Endodermal cell (in vitro differentiated cells): Measurements from ENCODE around the gene SLMAP. TPM values are rescaled to one million over a fixed set of nuclear protein-coding genes. Genes with fewer than 3 reads are reported as not detected.

Source experiments
- DNase-seq: peaks from one replicate; pipeline ENCODE4 v3.0.0-alpha.2; 2017
- H3K27ac ChIP-seq: 2 replicates; pipeline ENCODE4 v1.5.1; 2013; ENCODE audit warnings: mild to moderate bottlenecking, low read depth, low read length, moderate library complexity
- H3K27me3 ChIP-seq: 2 replicates; pipeline ENCODE4 v1.6.1; 2013; ENCODE audit warnings: mild to moderate bottlenecking, low read length, moderate library complexity; ENCODE audit not compliant: insufficient read depth, control insufficient read depth, poor library complexity, severe bottlenecking
- H3K36me3 ChIP-seq: 2 replicates; pipeline ENCODE4 v1.7.0; 2013; ENCODE audit warnings: mild to moderate bottlenecking, low read length, moderate library complexity; ENCODE audit not compliant: control insufficient read depth, insufficient read depth
- H3K4me1 ChIP-seq: one replicate; pipeline ENCODE4 v1.7.0; 2013; ENCODE audit warnings: low read length; ENCODE audit not compliant: control insufficient read depth, insufficient read depth
- H3K4me3 ChIP-seq: 2 replicates; pipeline ENCODE4 v1.5.1; 2013; ENCODE audit warnings: mild to moderate bottlenecking, low read length, moderate library complexity
- H3K9ac ChIP-seq: 2 replicates; pipeline ENCODE4 v1.6.1; 2013; ENCODE audit warnings: mild to moderate bottlenecking, low read length, moderate library complexity; ENCODE audit not compliant: poor library complexity, severe bottlenecking; ENCODE audit errors: extremely low read depth
- H3K9me3 ChIP-seq: 2 replicates; pipeline ENCODE4 v1.6.1; 2013; ENCODE audit warnings: mild to moderate bottlenecking, low read length, moderate library complexity; ENCODE audit not compliant: control insufficient read depth
- H3K27ac Mint-ChIP-seq: 2 replicates; pipeline ENCODE4 v1.8.0; 2020; ENCODE audit warnings: mixed read lengths
- H3K27me3 Mint-ChIP-seq: 2 replicates; pipeline ENCODE4 v1.8.0; 2021; ENCODE audit warnings: mild to moderate bottlenecking, mixed read lengths; ENCODE audit not compliant: insufficient read depth
- H3K36me3 Mint-ChIP-seq: 2 replicates; pipeline ENCODE4 v1.8.0; 2020; ENCODE audit warnings: low read depth, mixed read lengths
- H3K4me1 Mint-ChIP-seq: 2 replicates; pipeline ENCODE4 v1.8.0; 2020; ENCODE audit warnings: mixed read lengths
- H3K4me3 Mint-ChIP-seq: 2 replicates; pipeline ENCODE4 v1.8.0; 2020; ENCODE audit warnings: mild to moderate bottlenecking, moderate library complexity, mixed read lengths
- H3K9me3 Mint-ChIP-seq: 2 replicates; pipeline ENCODE4 v1.8.0; 2020; ENCODE audit warnings: mild to moderate bottlenecking, mixed read lengths
- WGBS, 2 experiments: methylation state at CpG; one replicate each; pipeline versions ENCODE4 v1.1.5 to v1.1.7; 2013; ENCODE audit warnings: missing lambda C conversion rate in 2 of 2, mixed read lengths in 1 of 2; ENCODE audit not compliant: insufficient coverage in 1 of 2, insufficient read length in 1 of 2; 5-methylcytosine and 5-hydroxymethylcytosine counted together
- total RNA-seq, 2 donors: library from RNA; stranded (reverse); fragmentation: NEBNext Ultra II Directional in 1 of 2; extraction: Animal tissue kit (Norgen Biotek cat#: 25700) in 1 of 2; gene quantifications; 2 replicates in 1 of 2; 3 replicates in 1 of 2; pipeline ENCODE4 v1.2.1, GENCODE V29; 2021
- TF ChIP-seq, protein P1 (sequence below): fragments of 200-600 bp; sonication (generic); conservative IDR thresholded peaks from 2 replicates; pipeline ENCODE4 v1.5.0; 2021; ENCODE audit warnings: antibody characterized with exemption, mild to moderate bottlenecking

The SLMAP gene
- total RNA-seq, 2 donors from 2014 or later: 64.8 to 65.7 TPM

DNA sequence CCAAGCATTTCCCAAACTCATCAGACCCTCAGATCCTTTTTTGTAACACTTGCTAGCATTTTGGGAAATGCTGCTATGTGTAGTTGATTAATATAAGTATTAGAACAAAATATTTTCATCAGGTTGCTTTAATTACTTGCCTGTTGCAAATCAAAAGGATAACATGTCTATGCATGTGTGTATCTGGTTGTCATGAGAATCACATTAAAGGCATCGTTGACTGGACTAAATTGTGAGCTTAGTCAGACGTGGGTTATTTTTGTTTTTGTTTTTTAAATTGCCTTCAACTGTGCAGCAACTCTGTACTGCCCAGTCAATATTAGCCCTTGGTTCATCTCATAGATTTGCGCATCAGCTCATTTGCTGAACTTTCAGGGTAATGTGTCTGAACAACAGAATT lies 81.6 kb downstream of the SLMAP start:
- Histone ChIP-seq H3K27me3 (no peaks in the 10 kb centered on the region), H3K4me1 (peaks cover 5% of the 10 kb centered on the region), H3K27ac (no peak overlapping the region), H3K9ac (no peak overlapping the region), H3K36me3 (no peaks in the 10 kb centered on the region), H3K4me3 (no peak overlapping the region), H3K9me3 (no peaks in the 10 kb centered on the region)
- H3K9me3 Mint-ChIP-seq: no peaks in the 10 kb centered on the region
- DNase-seq: no peak
- 94 to 100% methylated on average over 3 of the region's 3 CpGs for WGBS, 2 experiments
- no peak overlapping the region for H3K27ac Mint-ChIP-seq
- no peaks in the 10 kb centered on the region for H3K27me3 Mint-ChIP-seq
- TF ChIP-seq, protein P1, sequence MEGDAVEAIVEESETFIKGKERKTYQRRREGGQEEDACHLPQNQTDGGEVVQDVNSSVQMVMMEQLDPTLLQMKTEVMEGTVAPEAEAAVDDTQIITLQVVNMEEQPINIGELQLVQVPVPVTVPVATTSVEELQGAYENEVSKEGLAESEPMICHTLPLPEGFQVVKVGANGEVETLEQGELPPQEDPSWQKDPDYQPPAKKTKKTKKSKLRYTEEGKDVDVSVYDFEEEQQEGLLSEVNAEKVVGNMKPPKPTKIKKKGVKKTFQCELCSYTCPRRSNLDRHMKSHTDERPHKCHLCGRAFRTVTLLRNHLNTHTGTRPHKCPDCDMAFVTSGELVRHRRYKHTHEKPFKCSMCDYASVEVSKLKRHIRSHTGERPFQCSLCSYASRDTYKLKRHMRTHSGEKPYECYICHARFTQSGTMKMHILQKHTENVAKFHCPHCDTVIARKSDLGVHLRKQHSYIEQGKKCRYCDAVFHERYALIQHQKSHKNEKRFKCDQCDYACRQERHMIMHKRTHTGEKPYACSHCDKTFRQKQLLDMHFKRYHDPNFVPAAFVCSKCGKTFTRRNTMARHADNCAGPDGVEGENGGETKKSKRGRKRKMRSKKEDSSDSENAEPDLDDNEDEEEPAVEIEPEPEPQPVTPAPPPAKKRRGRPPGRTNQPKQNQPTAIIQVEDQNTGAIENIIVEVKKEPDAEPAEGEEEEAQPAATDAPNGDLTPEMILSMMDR: no peak
- H3K36me3 Mint-ChIP-seq: peaks cover 2% of the 10 kb centered on the region
- H3K4me1 Mint-ChIP-seq: peaks cover 37% of the 10 kb centered on the region
- no peak overlapping the region for H3K4me3 Mint-ChIP-seq

DNA sequence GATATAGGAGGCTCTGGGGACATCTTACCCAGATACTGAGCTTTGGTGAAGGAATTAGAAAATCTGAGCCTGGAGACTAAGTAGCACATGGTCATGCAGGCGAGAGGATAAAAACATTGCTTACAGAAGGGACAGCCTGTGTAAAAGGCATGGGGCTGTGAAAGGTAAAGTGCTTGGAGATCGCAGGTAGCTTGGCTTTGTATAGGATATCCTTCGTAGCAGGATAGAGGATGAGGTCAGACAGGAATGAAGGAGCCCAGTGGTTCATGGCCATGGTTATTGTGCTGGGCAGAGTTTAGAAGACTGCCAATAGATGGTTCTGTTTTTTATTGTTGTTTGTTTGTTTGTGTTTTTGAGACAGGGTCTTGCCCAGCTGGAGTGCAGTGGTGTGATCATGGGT lies 82.5 kb downstream of the SLMAP start:
- no peak overlapping the region for H3K27ac Mint-ChIP-seq
- 96 to 98% methylated on average over 3 of the region's 3 CpGs for WGBS, 2 experiments

DNA sequence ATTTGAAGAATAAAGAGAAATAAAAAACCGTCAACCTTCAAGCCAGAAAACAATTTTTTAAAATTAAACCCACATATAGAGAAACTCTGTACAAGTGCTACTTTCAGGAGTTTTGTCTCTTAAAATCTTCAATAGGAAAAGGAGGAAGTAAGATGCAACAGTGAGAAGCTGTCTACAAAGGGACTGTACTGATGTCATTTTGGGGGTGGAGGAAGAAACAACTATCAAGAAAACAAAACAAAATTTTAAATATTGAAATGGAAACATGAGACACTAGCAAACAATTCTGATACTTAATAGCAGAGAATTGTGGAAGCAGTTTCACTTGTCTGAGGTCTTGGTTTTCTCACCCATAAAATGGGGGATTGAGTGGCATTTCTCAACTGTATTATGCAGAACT lies 84.4 kb downstream of the SLMAP start:
- H3K9me3 ChIP-seq: no peaks in the 10 kb centered on the region
- H3K36me3 ChIP-seq: no peaks in the 10 kb centered on the region
- Mint-ChIP-seq H3K4me3 (no peak overlapping the region), H3K9me3 (no peaks in the 10 kb centered on the region), H3K27ac (peak overlapping the region; percentile 22), H3K4me1 (peaks cover 21% of the 10 kb centered on the region), H3K36me3 (peaks cover 4% of the 10 kb centered on the region), H3K27me3 (no peaks in the 10 kb centered on the region)
- TF ChIP-seq, protein P1: no peak
- no peak for DNase-seq
- 100% methylated on average over 1 of the region's 1 CpG; no CpG with 5 or more reads in 1 of the 2 experiments for WGBS, 2 experiments
- no peak overlapping the region for H3K9ac ChIP-seq
- no peaks in the 10 kb centered on the region for H3K27me3 ChIP-seq
- no peak overlapping the region for H3K4me3 ChIP-seq
- H3K27ac ChIP-seq: no peak overlapping the region
- no peaks in the 10 kb centered on the region for H3K4me1 ChIP-seq

More for the DNA sequence above, 82.5 kb downstream of the SLMAP start:
- no peak for DNase-seq
- H3K4me3 Mint-ChIP-seq: no peak overlapping the region
- no peak overlapping the region for H3K9ac ChIP-seq
- H3K36me3 ChIP-seq: no peaks in the 10 kb centered on the region
- H3K36me3 Mint-ChIP-seq: peaks cover 2% of the 10 kb centered on the region
- no peak overlapping the region for H3K27ac ChIP-seq
- H3K9me3 Mint-ChIP-seq: no peaks in the 10 kb centered on the region
- TF ChIP-seq, protein P1: no peak
- no peaks in the 10 kb centered on the region for H3K27me3 Mint-ChIP-seq
- H3K27me3 ChIP-seq: no peaks in the 10 kb centered on the region
- H3K9me3 ChIP-seq: no peaks in the 10 kb centered on the region
- no peak overlapping the region for H3K4me3 ChIP-seq
- H3K4me1 Mint-ChIP-seq: peaks cover 28% of the 10 kb centered on the region
- H3K4me1 ChIP-seq: peaks cover 3% of the 10 kb centered on the region
